NCI-H226 (cell line): ENCODE results near the gene TMEM87B.
"Not testable (repeated sequence)": the region's sequence is repeated elsewhere in the genome, so short reads cannot be mapped to it uniquely, and the experiment has no call there.

Experiments used
- DNase-seq: peaks from one replicate; pipeline ENCODE4 v3.0.0-alpha.2; 2015

The TMEM87B gene

DNA sequence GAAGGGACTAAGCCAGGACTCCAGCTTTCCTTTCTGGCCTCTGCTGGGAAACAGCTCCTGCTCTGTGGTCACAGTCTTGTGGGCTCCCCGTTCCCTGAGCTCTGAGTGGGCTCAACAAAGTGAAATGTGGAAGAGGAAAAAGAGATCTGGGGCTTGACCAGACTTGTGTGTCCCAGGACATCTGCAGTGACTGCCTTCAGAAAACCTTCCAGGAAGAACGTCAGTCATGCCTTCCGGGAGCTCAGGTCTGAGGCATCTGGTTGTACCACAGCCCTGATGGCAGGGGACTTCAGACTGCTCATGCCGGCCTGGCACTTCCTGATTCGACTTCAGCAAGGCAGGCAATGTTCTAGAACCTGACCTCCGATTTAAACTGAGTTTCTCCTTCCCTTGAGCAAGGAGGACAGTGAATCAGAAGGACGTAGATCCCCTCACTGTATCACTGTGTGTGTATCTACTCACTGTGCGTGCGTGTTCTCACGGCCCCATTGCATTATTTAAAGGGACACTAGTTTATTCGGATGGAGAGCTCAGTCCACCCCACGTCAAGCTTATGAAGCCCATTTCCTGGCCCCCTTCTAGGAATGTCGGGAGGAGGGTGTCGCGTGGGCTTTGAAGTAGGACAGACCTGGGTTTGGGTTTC, 82.6 kb downstream of the TMEM87B start:
- DNase-seq: no peak

- DNase-seq: no peak
These were observed 83.3 kb downstream of the TMEM87B start, which contains the start of gene FBLN7 for GRCh38 chr2:112138159-112139032. Gene FBLN7, plus strand, starts transcription at chr2:112138385. Its CDS starts 271 bp downstream, at chr2:112138656.

GRCh38 chr2:112139033-112139614, 84.1 kb downstream of the TMEM87B start:
- DNase-seq: not testable (repeated sequence)

DNA sequence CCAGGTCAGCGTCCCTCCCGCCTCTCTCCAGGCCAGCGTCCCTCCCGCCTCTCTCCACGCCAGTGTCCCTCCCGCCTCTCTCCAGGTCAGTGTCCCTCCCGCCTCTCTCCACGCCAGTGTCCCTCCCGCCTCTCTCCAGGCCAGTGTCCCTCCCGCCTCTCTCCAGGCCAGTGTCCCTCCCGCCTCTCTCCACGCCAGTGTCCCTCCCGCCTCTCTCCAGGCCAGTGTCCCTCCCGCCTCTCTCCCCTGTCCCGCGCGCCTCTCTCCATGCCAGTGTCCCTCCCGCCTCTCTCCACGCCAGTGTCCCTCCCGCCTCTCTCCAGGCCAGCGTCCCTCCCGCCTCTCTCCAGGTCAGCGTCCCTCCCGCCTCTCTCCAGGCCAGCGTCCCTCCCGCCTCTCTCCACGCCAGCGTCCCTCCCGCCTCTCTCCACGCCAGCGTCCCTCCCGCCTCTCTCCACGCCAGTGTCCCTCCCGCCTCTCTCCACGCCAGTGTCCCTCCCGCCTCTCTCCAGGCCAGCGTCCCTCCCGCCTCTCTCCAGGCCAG, 84.7 kb downstream of the TMEM87B start:
- not testable (repeated sequence) for DNase-seq

DNA sequence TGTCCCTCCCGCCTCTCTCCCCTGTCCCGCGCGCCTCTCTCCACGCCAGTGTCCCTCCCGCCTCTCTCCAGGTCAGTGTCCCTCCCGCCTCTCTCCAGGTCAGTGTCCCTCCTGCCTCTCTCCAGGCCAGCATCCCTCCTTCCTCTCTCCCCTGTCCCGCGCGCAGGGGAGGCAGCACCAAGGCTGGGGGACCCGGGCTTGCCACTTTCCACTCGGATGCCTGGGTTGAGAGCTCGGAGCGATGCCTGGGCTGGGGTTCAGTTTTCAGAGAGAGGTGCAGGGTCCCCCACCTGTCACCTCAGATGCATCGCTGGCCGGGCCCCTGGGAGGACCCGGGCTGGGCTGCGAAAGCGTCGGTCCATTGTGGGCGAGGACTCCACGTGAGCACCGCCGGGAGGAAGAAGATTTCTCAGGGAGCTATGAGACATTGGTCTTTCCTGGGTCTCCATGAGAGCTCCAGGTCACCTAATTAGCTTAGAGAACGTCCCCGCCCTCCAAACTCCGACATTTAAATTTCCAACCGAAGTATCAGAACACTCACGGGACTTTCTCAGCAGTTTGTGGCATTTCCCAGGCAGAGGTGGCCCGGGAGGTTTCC, 85.2 kb downstream of the TMEM87B start:
- no peak for DNase-seq

DNA sequence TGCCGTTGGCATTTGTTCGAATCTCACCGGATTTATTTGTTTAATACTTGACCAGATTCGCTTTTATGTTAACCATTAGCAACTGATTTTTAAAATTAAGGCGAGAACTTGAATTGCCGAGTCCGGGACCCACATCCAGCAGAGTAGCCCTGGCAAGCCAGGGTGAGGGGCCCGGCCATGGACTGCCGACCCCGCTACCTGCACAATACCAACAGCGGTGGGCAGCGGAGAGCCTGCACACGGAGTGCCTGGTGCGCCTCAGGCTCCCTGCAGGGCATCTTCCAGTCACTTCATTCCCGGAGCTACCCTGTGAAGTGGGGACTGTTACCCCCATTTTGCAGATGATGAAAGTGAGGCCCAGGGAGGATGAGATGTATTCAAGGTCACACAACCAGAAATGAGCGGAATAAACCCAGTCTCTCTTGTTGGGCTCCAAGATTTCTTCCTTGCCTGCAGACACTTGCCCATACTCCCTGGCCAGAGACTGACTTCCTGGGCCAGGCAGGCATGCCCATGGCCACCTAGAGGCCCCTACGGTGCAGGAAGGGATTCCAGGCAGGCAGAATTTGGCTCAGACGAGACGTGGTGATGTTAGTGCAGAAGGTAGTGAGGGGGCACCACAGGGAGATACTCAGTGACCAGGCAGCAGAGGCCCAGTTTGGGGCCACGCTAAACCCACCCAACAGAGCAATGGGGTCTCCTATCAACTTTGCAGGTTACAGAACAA, 86.0 kb downstream of the TMEM87B start:
- no peak for DNase-seq

DNA sequence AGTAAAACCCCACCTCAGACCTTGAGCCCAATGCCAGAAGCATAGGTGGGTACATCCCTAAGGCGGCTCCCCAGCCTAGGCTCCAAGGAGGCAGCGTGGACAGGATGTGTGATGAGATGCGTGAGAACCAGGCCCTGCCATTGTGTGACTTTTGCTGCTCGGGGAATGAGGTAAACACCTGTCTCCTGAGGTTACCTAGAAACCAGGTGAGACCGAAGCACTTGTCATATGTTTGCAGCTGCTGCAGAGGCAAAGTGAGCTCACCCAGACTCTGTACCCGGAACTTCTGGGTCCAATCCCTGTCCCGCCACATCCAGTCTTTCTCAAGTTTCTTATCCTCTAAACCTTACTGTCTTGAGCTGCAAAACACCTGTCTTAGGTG, 86.5 kb downstream of the TMEM87B start:
- DNase-seq: no peak

DNA sequence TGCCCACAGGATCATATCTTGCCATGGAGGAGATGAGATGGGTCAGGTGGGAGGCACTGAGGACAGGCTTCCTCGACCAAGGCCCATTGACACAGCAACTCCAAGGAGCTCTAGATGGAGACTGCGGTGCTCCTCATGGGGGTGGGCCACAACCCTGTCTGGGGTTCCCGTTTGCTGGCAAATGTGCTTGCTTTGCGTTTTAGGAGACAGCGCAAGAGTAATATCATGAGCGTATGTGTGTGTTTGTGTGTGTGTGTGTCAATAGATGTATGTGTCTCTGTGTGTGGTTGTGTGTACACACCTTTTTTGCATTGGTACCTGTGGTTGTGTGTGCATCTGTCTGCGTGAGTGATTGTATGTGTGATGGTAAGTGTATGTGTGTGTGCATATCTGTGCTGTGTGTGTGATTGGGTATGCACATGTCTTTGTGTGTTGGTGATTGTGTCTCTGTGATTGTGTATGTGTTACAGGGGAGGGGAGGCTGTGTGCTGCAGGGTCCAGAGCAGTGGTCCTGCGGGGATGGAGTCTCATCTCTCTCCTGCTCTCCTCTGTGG, 87.5 kb downstream of the TMEM87B start:
- no peak for DNase-seq

DNA sequence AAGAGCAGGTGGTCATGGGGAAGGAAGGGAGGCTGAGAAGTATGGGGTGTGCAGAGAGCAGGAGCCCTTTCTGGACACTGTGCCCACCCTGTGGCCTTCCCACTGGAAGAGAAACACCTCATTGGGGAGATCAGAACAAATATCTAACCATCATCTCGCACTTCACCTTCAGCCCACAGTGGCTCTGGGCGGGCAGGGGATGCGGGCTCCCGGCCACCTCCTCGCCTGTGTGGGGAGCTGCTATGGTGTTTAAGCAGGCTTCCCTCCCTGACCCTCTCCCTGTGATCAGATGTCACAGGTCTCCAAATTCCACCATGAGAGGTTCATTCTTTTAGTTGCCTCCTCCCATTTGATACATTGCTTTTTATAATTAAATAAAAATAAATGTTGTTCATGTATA, 88.1 kb downstream of the TMEM87B start:
- DNase-seq: no peak

DNA sequence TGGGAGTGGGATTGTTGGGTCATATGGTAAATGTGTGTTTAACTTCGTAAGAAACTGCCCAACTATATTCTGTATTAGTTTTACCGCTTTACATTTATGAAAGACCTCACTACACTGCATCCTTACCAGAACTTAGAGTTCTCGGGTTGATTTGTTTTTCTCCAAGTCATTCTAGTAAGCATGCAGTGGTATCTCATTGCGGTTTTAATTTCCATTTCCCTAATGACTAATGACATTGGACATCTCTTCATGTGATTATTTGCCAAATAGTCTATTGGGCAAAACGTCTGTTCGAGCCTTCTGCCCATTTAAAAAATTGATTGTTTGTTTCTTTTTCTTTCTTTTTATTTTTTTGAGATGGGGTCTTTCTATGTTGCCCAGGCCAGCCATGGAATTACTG, 89.9 kb downstream of the TMEM87B start:
- DNase-seq: no peak

DNA sequence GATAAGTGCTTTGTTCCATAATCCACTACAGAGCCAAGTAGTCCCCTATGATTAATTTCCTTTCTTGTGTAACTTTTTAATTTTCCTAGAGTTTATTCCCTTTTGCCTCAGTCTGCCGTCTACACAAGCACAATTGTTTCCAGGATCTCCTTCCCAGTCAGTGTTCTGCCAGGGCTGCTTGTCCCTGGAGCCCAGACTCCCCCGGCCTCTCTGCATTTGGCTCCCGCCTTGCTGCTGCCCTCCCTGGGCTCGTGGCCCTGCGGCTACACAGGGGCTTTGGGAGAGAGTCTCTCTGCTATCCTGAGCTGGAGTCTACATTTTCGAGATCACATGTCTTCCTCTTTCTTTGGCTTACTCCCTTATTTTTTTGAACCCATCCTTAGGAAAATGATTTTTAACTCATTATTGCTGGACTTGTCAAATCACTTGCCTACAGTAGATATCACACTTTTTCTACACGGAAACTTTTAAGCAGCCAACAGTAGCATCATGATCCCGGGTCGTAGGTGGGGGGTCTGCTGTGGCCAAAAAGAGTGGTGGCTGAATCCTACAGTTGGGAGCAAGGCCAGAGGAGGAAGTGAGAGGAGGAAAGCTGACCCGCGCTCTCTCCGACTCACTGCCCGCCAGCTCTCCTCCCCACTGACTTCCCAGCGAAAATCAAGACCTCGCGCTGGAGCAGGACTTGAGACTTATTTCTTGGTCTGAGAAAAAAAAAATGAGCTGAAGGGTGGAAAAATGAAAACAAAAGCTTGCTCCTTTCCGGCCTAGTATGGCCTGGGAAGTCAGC, 92.5 kb downstream of the TMEM87B start:
- DNase-seq: no peak

- DNase-seq: no peak
These were observed 93.4 kb downstream of the TMEM87B start for GRCh38 chr2:112148477-112148876.

- DNase-seq: no peak
These were observed 94.1 kb downstream of the TMEM87B start for GRCh38 chr2:112149194-112149593.

GRCh38 chr2:112149866-112150435, 94.9 kb downstream of the TMEM87B start:
- no peak for DNase-seq

- DNase-seq: peak; percentile 98
These were observed 95.4 kb downstream of the TMEM87B start for GRCh38 chr2:112150447-112150846.

DNA sequence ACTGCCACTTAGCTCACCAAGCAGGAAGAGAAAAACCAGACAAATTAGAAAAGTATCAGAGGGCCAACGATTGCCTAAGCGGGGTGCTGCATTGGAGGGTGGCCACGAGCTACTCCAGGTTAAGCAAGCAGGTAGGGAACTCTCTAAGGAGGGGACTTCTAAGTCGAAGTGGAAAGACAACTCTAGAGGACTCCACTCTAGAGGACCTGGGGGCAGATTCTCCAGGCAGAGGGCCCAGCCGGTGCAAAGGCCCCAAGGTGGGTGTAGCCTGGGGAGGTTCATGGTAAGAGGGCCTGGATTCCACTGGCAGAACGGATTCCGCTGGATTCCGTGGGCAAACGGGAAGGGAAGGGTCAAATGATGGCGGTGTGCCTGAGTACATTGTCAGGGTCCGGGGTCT, 95.8 kb downstream of the TMEM87B start:
- DNase-seq: no peak

DNA sequence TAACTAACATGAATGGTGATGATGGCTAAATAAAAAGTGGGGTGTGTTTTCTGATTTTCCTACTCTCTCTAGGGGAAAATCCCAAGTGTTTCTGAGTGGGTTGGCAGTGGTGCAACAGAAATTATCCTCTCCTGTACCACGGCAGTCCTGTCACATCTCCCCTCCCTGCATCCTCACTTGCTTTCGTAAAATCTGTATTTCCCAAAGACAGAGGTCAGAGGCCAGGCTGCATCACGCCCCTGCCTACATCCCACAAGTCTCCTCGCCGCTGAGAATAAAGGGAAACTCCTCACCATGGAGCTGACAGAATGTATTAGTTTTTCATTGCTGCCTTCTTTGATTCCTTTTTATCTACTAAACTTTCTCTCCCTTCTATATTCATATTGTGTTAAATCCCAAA, 96.2 kb downstream of the TMEM87B start:
- no peak for DNase-seq

GRCh38 chr2:112151701-112152440, 96.8 kb downstream of the TMEM87B start:
- DNase-seq: no peak

GRCh38 chr2:112152476-112153178, 97.6 kb downstream of the TMEM87B start:
- no peak for DNase-seq

- no peak for DNase-seq
These were observed 98.1 kb downstream of the TMEM87B start for GRCh38 chr2:112153179-112153490.
